ENCODE results near the gene MINDY4B.

MINDY4B gene

GRCh38 chr3:150848864-150849263, 56.4 kb downstream of the MINDY4B start:
- no peak for DNase-seq (ENCODE audit: extremely low read depth in 1 of 2, low read depth in 1 of 2)

GRCh38 chr3:150847433-150847832, 57.8 kb downstream of the MINDY4B start:
- no peak for DNase-seq (ENCODE audit: extremely low read depth in 1 of 2, low read depth in 1 of 2)

- DNase-seq (ENCODE audit: extremely low read depth in 1 of 2, low read depth in 1 of 2) = no peak
Observed at GRCh38 chr3:150844484-150844883, 60.8 kb downstream of the MINDY4B start.

- DNase-seq (ENCODE audit: extremely low read depth in 1 of 2, low read depth in 1 of 2) = no peak
Observed at GRCh38 chr3:150843241-150843640, 62.0 kb downstream of the MINDY4B start.

- DNase-seq (ENCODE audit: extremely low read depth in 1 of 2, low read depth in 1 of 2) = no peak
Observed at GRCh38 chr3:150840802-150841515, 64.3 kb downstream of the MINDY4B start.

GRCh38 chr3:150830745-150831144, 74.5 kb downstream of the MINDY4B start:
- DNase-seq (ENCODE audit: extremely low read depth in 1 of 2, low read depth in 1 of 2) = no peak

GRCh38 chr3:150830094-150830681, 75.1 kb downstream of the MINDY4B start:
- no peak for DNase-seq (ENCODE audit: extremely low read depth in 1 of 2, low read depth in 1 of 2)

GRCh38 chr3:150829408-150829807, 75.8 kb downstream of the MINDY4B start:
- no peak for DNase-seq (ENCODE audit: extremely low read depth in 1 of 2, low read depth in 1 of 2)

GRCh38 chr3:150828997-150829396, 76.2 kb downstream of the MINDY4B start:
- no peak for DNase-seq (ENCODE audit: extremely low read depth in 1 of 2, low read depth in 1 of 2)

- DNase-seq (ENCODE audit: extremely low read depth in 1 of 2, low read depth in 1 of 2) = no peak
Observed at GRCh38 chr3:150828261-150828660, 77.0 kb downstream of the MINDY4B start.

GRCh38 chr3:150826466-150827282, 78.6 kb downstream of the MINDY4B start:
- DNase-seq (ENCODE audit: extremely low read depth in 1 of 2, low read depth in 1 of 2) = no peak

GRCh38 chr3:150825916-150826377, 79.3 kb downstream of the MINDY4B start:
- DNase-seq (ENCODE audit: extremely low read depth in 1 of 2, low read depth in 1 of 2) = no peak

- no peak for DNase-seq (ENCODE audit: extremely low read depth in 1 of 2, low read depth in 1 of 2)
Observed at GRCh38 chr3:150825192-150825915, 79.9 kb downstream of the MINDY4B start.

- DNase-seq (ENCODE audit: extremely low read depth in 1 of 2, low read depth in 1 of 2) = no peak
Observed at GRCh38 chr3:150823277-150823676, 82.0 kb downstream of the MINDY4B start.

GRCh38 chr3:150822636-150823035, 82.6 kb downstream of the MINDY4B start:
- DNase-seq (ENCODE audit: extremely low read depth in 1 of 2, low read depth in 1 of 2) = no peak

Data from activated CD8-positive, alpha-beta memory T cell treated with anti-CD3 and anti-CD28 coated beads for 1 hour (primary cell).